Fibroblast of lung (primary cell): ENCODE results near the gene SNRK. TPM values are rescaled to one million over a fixed set of nuclear protein-coding genes. Genes with fewer than 3 reads are reported as not detected.

ENCODE experiments used
- DNase-seq, 2 donors: peaks; one replicate each; pipeline versions ENCODE4 v3.0.0 to v3.0.0-alpha.2; 2010; ENCODE audit warnings: low read depth in 2 of 2
- H2AFZ ChIP-seq: 2 replicates; pipeline ENCODE4 v1.5.1; 2012; ENCODE audit warnings: low read length, control low read depth, inconsistent platforms
- H3K27ac ChIP-seq: 2 replicates; pipeline ENCODE4 v1.5.1; 2011; ENCODE audit warnings: low read length, control low read depth; ENCODE audit not compliant: insufficient read depth
- H3K27me3 ChIP-seq: 2 replicates; pipeline ENCODE4 v1.5.1; 2011; ENCODE audit warnings: mild to moderate bottlenecking, low read length; ENCODE audit not compliant: control insufficient read depth, insufficient read depth
- H3K36me3 ChIP-seq: 2 replicates; pipeline ENCODE4 v1.5.1; 2011; ENCODE audit warnings: low read length; ENCODE audit not compliant: control insufficient read depth, insufficient read depth
- H3K4me1 ChIP-seq: 2 replicates; pipeline ENCODE4 v1.5.1; 2011; ENCODE audit warnings: low read length; ENCODE audit not compliant: control insufficient read depth, insufficient read depth; ENCODE audit errors: extremely low read depth
- H3K4me2 ChIP-seq: 2 replicates; pipeline ENCODE4 v1.5.1; 2011; ENCODE audit warnings: low read length, control low read depth; ENCODE audit not compliant: insufficient read depth; ENCODE audit errors: extremely low read depth
- H3K4me3 ChIP-seq, 4 experiments: fragments of 200-600 bp in 1 of 4; sonication (generic) in 1 of 4; replicated peaks in 1 of 4; 2 replicates each; pipeline ENCODE4 v1.5.1; 2011 to 2016; ENCODE audit warnings: low read length in 4 of 4, low read depth in 3 of 4, mild to moderate bottlenecking in 3 of 4, control low read depth in 2 of 4, inconsistent platforms in 1 of 4, mixed read lengths in 1 of 4; ENCODE audit not compliant: insufficient read depth in 1 of 4; ENCODE audit errors: control extremely low read depth in 1 of 4
- H3K79me2 ChIP-seq: 2 replicates; pipeline ENCODE4 v1.5.1; 2012; ENCODE audit warnings: mild to moderate bottlenecking, low read length, inconsistent platforms; ENCODE audit not compliant: control insufficient read depth, insufficient read depth
- H3K9ac ChIP-seq: 2 replicates; pipeline ENCODE4 v1.5.1; 2011; ENCODE audit warnings: mild to moderate bottlenecking, low read length, control low read depth; ENCODE audit not compliant: insufficient read depth
- H3K9me3 ChIP-seq: 2 replicates; pipeline ENCODE4 v1.5.1; 2012; ENCODE audit warnings: low read depth, low read length; ENCODE audit not compliant: control insufficient read depth, insufficient read depth
- H4K20me1 ChIP-seq: 2 replicates; pipeline ENCODE4 v1.5.1; 2011; ENCODE audit warnings: low read length; ENCODE audit not compliant: control insufficient read depth, insufficient read depth; ENCODE audit errors: extremely low read depth
- CTCF ChIP-seq, 2 donors: IDR thresholded peaks in 1 of 2; conservative IDR thresholded peaks in 1 of 2; 1 replicate in 1 of 2; 2 replicates in 1 of 2; pipeline ENCODE4 v1.5.1; 2011 to 2012; ENCODE audit warnings: low read length in 2 of 2, control low read depth in 1 of 2, inconsistent platforms in 1 of 2, low read depth in 1 of 2, mild to moderate bottlenecking in 1 of 2
- EZH2 ChIP-seq: IDR thresholded peaks from 2 replicates; pipeline ENCODE4 v1.5.1; 2012; ENCODE audit warnings: low read length, control low read depth, mild to moderate bottlenecking; ENCODE audit errors: missing control alignments
- polyA plus RNA-seq, 2 donors: library from polyadenylated mRNA; depleted of rRNA in 1 of 2; stranded (reverse) in 1 of 2; unstranded in 1 of 2; fragments of >200 nt; gene quantifications; 2 replicates each; pipeline ENCODE4 v1.2.1, GENCODE V29; 2011 to 2012; ENCODE audit warnings: missing spikeins in 1 of 2
- total RNA-seq: library from RNA; depleted of rRNA; stranded (reverse); fragments of >200 nt; gene quantifications from 2 replicates; pipeline ENCODE4 v1.2.1, GENCODE V29; 2014

Gene SNRK
- total and polyA plus RNA-seq, 2 donors (not counting 1 experiment from before 2014, with no cell fraction given), result 11.9 to 22.6 TPM

- H3K4me3 ChIP-seq, result no peak overlapping the region
- no peak for DNase-seq
- no peak overlapping the region for H3K4me2 ChIP-seq
- H4K20me1 ChIP-seq, result no peaks in the 10 kb centered on the region
- no peaks in the 10 kb centered on the region for H3K9me3 ChIP-seq
- H2AFZ ChIP-seq, result no peak overlapping the region
- no peak for TF ChIP-seq CTCF (conservative IDR thresholded peaks at IDR 0.05 in 1 of 2, IDR thresholded peaks at IDR 0.05 in 1 of 2; ENCODE audit: low read depth in 1 of 2, low read length in 2 of 2)
- no peak for TF ChIP-seq EZH2
- peaks cover 3% of the 10 kb centered on the region for H3K36me3 ChIP-seq
- H3K9ac ChIP-seq, result no peak overlapping the region
- no peaks in the 10 kb centered on the region for H3K27me3 ChIP-seq
- no peaks in the 10 kb centered on the region for H3K79me2 ChIP-seq
- H3K27ac ChIP-seq, result no peak overlapping the region
- peaks cover 2% of the 10 kb centered on the region for H3K4me1 ChIP-seq
These were observed 79.4 kb downstream of the SNRK start for GRCh38 chr3:43365601-43366305.

DNA sequence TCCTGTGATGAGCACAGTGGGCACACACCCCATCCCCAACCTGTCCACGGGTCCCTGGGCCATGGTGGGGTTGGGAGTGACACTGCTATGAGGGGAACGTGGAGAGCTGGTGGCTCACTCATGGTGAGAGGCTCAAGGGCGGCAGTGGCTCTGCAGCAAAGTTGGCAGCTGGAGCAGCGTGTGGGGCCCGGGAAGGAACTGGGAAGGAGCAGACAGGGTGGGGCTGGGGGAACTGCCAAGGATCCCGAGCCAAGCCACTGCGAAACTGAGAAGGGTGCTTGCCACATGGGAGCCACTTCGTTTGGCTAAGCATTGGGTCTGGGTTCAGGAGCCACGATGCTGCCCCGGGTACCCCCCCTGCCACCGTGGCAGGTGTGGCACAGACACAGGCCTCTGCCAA, 80.1 kb downstream of the SNRK start:
- H3K4me3 ChIP-seq, result no peak overlapping the region
- no peak overlapping the region for H3K9ac ChIP-seq
- TF ChIP-seq EZH2, result no peak
- no peak for TF ChIP-seq CTCF (conservative IDR thresholded peaks at IDR 0.05 in 1 of 2, IDR thresholded peaks at IDR 0.05 in 1 of 2; ENCODE audit: low read depth in 1 of 2, low read length in 2 of 2)
- peak in 1 of 2 donors; percentile 64 for DNase-seq
- no peak overlapping the region for H3K4me2 ChIP-seq
- peaks cover 2% of the 10 kb centered on the region for H3K4me1 ChIP-seq
- no peaks in the 10 kb centered on the region for H3K79me2 ChIP-seq
- H3K36me3 ChIP-seq, result peaks cover 3% of the 10 kb centered on the region
- no peak overlapping the region for H2AFZ ChIP-seq
- no peaks in the 10 kb centered on the region for H4K20me1 ChIP-seq
- H3K9me3 ChIP-seq, result no peaks in the 10 kb centered on the region
- H3K27ac ChIP-seq, result no peak overlapping the region
- H3K27me3 ChIP-seq, result no peaks in the 10 kb centered on the region

DNA sequence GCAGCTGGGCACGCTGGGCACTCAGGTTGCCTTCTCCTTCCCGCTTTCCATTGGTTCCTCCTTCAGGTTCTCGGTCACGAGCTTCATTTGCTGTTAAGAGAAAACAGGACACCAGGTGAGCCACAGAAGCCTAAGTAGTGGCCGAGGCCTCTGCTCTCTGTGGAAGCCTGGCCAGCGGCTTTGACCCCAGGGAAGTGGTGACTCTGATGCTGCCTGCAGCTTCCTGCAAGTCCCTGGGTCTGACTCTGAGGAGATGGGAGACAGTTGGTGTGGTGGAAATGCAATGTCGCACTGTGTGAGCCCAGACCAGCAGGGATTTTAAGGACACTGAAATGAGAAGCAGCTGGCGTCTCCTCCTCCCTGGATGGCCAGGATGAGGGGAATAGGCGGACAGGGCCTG, 80.5 kb downstream of the SNRK start:
- H3K4me2 ChIP-seq, result no peak overlapping the region
- no peaks in the 10 kb centered on the region for H3K79me2 ChIP-seq
- no peak for DNase-seq
- H3K4me1 ChIP-seq, result peaks cover 2% of the 10 kb centered on the region
- H2AFZ ChIP-seq, result no peak overlapping the region
- peaks cover 3% of the 10 kb centered on the region for H3K36me3 ChIP-seq
- no peak overlapping the region for H3K27ac ChIP-seq
- H3K4me3 ChIP-seq, result no peak overlapping the region
- no peaks in the 10 kb centered on the region for H3K9me3 ChIP-seq
- H3K9ac ChIP-seq, result no peak overlapping the region
- no peaks in the 10 kb centered on the region for H4K20me1 ChIP-seq
- TF ChIP-seq CTCF (conservative IDR thresholded peaks at IDR 0.05 in 1 of 2, IDR thresholded peaks at IDR 0.05 in 1 of 2; ENCODE audit: low read depth in 1 of 2, low read length in 2 of 2) (no peak), EZH2 (no peak)
- no peaks in the 10 kb centered on the region for H3K27me3 ChIP-seq
